GM12872 (cell line): ENCODE results near the gene GNL3L.

Source experiments
- CTCF ChIP-seq: IDR thresholded peaks from 3 replicates; pipeline ENCODE4 v1.5.1; 2011; ENCODE audit warnings: low read depth, mild to moderate bottlenecking, low read length, moderate library complexity; ENCODE audit not compliant: insufficient read depth

GNL3L gene

GRCh38 chrX:54529552-54530356, at the start of gene GNL3L:
TSS of gene GNL3L (plus strand) at chrX:54530219. CDS start at chrX:54532567, 2,348 bp downstream.
- no peak for TF ChIP-seq CTCF

DNA sequence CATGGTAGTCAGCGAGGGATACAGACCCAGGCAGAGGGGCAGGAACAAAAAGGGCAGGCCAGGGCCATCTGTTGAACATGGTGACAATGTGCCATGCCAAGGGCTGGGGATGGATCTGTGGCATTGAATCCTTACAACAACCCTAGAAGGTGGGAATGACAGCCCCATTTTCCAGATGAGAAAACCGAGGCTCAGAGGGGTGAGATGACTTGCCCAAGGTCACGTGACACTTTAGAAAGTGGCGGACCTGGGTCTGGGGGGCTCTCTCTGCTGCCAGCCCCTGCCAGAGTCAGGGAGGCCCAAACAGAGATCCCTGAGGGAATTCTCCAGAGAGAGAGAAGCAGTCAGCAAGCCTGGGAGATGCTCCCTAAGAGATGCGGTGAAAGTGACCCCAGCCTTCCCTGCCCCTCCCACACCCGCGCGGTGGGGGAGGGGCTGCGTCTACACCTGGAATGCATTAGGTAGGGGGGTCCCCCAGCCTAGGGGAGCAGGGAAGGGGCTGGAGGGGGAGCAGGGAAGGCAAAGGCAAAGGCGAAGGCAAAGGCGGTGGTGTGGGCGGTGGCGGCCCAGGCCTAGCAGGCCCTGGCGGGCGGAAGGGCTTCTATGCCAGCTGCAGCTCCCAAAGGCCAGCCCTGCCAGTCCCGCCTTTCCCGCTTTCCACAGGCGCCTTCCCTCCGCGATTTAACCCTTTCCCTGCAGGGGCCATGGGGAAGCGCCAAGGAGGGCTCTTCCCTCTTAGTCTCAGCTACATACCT, 47.0 kb upstream of the GNL3L start:
- TF ChIP-seq CTCF, result no peak

- TF ChIP-seq CTCF, result no peak
Observed at GRCh38 chrX:54483946-54484345, 46.1 kb upstream of the GNL3L start.

GRCh38 chrX:54484666-54485065, 45.4 kb upstream of the GNL3L start:
- no peak for TF ChIP-seq CTCF

- no peak for TF ChIP-seq CTCF
Observed at GRCh38 chrX:54492340-54492739, 37.7 kb upstream of the GNL3L start.

DNA sequence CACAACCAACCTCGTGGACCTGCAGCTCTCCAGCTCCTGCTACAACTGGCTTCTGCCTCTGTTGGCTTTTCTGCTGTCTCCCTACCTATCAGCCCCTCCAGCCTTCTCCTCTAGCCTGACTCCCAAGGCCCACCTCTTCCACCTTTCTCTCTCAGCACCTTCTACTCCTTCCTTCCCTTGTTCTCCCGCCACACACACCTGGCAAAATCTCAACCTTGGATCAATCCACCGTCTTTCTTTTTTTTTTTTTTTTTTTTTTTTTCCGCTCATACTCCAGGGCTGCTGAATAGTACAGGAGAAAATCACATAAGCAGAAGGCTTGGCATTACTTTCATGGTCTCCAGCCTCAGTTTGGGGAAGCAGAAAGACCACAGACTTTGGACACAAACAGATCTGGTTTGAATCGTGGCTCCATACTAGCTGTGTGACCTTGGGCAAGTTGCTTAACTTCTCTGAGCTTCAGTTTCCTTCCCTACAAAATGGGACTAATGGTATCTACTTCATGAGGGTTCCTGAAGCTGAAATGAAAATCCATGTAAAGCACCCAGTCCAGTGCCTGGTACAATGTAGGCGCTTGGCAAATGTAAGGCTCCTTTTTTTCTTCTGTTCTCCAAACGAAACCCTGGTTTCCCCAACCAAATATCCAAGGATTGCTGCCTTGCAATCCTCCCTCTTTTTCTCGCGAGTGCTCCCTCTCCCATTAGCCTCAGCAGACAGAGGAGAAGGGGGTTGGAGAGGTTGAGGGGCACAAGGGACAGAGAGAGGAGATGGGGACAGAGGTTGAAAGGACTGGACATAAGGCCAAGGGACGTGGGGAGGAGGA, 35.6 kb upstream of the GNL3L start:
- TF ChIP-seq CTCF, result no peak
